Measurements from ENCODE around the gene TCAP.

Gene TCAP

DNA sequence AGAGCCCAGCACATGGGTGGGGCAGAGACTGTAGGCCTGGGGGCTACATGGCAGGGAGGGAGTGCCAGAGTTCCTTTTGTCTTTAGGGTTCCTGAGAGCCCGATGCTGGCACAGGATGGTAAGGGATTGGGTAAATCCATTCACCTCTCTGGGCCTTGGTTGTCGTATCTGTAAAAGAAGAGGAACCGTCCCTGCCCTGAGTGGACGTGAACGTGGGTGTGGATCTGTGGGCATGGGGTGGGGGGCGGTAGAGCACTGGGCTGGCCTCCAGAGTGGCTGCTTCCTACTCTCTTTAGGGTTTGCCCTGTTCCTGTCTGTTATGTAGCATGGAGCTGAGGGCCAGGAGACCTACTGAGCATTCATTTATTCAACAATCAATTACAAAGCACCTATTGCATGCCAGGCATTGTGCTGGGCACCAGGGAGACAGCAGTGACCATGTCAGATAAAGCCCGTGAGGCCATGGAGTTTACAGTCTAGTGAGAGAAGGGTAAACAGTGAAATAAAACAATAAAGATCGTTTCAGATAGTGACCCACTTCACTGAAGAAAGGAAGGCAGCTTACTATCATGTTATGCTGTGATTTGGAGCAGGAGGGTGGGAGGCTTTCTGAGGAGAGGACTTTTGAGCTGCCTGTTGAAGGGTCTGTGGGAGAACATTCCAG lies 13.1 kb upstream of the TCAP start:
- DNase-seq (ENCODE audit: low read depth) = no peak

DNA sequence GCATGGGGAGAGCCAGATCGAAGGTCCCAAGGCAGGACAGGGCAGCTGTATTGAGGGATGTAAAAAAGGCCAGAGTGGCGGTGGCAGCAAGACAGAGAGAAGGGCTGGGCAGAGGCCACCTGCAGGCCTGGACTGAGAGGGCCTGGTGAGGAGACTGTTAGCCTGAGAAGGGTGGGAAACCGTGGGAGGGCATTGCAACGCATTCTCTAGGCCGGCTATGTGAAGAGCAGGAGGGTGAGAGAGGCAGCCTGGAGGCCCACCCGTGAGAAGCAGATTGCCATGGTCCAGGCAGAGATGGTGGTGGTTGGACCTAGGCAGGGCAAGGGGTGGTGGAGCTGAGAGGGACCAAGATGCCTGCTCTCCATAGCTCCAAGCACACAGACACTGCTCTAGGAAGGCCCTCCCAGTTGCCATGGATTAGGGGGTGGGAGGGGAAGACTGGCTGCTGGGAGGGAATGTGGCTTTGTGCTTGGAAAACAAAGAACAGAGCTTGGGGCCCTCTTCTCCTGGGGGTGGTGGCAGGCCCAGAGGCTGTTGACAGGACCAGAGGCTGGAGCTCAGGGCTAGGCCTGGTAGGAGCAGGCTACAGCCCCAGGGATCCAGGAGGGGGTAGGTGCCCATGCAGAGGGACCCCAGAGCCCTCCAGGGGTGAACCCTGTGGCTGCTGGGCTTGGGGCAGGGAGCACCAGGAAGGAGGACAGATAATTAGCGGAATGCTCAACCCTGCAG lies 12.4 kb upstream of the TCAP start:
- no peak for DNase-seq (ENCODE audit: low read depth)

DNA sequence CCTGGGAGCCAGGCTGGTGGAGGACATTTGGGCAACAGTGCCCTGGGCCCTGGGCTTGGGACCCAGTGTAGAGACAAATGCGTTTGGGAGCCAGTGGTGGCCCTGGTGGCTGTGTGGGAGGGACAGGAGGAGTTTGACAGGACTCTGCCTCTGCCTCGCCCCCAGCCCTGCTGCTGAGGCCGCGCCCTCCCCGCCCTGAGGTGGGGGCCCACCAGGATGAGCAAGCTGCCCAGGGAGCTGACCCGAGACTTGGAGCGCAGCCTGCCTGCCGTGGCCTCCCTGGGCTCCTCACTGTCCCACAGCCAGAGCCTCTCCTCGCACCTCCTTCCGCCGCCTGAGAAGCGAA lies 11.9 kb upstream of the TCAP start:
- DNase-seq (ENCODE audit: low read depth) = no peak

DNA sequence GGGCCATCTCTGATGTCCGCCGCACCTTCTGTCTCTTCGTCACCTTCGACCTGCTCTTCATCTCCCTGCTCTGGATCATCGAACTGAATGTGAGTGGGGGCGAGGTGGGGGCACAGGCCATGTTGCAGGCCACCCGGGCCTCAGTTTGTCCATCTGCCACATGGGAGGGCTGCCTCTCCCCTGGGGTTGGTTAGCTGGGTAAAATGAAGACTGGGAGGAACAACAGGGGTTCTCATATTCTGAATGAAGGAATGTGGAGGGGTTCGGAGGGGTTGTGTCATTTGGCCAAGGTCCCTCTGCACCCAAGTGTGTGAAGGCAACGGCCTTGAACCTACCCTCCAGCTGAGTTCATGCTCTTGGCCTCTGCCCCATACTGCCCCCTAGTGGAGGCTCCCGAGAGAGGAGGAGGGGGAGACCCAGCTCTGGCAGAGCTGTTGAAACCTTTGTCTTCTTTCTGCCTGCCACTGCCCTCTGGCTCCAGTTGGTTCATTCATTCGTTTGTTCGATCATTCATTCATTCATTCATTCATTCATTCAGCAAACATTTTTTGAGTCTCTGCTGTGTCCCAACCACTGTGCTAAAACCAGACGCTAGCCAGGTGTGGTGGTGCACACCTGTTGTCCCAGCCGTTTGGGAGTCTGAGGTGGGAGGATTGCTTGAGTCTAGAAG lies 11.4 kb upstream of the TCAP start:
- peak; percentile 60 for DNase-seq (ENCODE audit: low read depth)

DNA sequence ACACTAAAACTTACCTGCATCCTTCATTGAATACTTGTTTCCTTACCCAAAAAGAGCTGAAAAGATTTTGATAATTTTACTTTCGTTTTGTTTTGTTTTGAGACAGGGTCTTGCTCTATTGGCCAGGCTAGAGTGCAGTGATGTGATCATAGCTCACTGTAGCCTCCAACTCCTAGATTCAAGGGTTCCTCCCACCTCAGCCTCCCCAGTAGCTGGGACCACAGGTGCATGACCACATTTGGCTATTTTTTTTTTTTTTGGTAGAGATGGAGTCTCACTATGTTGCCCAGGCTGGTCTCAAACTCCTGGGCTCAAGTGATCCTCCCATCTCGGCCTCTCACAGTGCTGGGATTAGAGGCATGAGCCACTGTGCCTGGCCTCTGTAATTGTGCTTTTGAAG lies 10.0 kb upstream of the TCAP start:
- no peak for DNase-seq (ENCODE audit: low read depth)

DNA sequence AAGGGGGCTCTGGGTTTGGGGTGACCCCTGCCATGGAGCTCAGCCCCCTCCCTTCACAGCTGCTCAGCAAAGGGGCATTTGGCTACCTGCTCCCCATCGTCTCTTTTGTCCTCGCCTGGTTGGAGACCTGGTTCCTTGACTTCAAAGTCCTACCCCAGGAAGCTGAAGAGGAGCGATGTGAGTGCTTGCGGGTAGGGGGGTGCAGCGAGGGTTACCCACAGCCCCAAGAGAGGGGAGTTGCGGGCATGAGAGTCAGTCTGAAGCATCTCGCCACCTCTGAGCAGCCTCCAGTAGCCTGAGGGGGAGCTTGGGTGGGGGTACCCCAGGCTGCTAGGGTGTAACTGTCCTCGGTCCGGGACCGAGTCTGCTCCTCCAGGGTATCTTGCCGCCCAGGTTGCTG lies 6.8 kb upstream of the TCAP start:
- no peak for DNase-seq (ENCODE audit: low read depth)

DNA sequence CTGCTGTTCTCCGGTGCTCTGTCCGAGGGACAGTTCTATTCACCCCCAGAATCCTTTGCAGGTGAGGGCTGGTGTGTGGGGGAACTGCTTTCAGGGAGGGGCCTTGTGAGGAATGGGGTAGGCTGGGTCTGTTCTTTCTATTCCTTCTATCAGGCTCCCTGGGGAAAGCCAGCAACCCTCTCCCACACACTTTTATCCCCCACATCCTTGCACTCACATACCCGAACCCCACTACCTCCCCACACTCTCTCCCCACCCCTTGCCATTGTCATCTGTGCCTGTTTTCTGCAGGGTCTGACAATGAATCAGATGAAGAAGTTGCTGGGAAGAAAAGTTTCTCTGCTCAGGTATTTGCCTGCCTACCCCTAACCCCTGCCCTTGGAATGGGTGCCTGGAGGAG lies 6.4 kb upstream of the TCAP start:
- no peak for DNase-seq (ENCODE audit: low read depth)

DNA sequence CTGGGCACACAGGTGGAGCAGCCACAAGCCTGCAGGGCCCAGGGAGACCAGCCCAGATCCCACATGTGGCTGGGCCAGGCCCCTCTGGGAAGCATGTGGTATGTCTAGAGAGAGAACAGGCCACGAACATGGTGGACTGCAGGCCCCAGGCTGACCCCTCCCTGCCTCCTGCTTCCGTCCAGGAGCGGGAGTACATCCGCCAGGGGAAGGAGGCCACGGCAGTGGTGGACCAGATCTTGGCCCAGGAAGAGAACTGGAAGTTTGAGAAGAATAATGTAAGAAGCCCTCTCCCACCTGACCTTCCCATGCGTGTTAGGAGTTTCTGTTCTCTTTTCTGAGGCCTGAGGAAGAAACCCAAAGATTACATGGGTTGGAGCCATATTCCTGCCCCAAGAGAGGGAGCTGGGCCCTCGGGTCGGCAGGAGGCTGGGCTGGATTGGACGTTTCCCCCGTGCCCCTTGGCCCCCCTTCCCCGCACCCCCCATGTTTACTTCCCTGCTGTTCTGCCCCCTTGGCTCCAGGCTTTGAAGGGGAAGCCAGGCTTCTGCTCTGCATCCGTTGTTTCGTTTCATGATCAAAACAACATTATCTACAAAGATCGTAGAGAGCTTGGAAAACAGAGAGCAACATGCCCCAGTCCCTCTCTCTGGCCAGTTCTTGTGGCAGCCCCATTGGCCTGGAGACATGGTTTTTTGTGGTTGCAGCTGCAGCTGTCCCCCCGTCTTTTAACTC lies 5.7 kb upstream of the TCAP start:
- DNase-seq (ENCODE audit: low read depth) = no peak

DNA sequence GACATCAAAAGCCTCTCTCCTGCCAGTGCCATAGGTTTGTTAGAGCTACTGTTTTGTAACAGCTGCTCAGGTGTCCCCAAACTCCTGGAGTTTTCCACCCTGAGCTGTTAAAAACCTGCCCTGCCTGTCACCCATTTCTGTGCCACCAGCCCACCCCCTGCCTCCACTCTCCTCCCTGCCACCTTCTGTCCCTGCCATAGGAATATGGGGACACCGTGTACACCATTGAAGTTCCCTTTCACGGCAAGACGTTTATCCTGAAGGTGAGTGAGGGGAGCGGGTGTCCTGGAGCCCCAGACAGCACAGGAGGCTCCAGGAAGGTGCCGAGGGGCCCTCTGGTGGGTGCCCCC lies 5.2 kb upstream of the TCAP start:
- no peak for DNase-seq (ENCODE audit: low read depth)

DNA sequence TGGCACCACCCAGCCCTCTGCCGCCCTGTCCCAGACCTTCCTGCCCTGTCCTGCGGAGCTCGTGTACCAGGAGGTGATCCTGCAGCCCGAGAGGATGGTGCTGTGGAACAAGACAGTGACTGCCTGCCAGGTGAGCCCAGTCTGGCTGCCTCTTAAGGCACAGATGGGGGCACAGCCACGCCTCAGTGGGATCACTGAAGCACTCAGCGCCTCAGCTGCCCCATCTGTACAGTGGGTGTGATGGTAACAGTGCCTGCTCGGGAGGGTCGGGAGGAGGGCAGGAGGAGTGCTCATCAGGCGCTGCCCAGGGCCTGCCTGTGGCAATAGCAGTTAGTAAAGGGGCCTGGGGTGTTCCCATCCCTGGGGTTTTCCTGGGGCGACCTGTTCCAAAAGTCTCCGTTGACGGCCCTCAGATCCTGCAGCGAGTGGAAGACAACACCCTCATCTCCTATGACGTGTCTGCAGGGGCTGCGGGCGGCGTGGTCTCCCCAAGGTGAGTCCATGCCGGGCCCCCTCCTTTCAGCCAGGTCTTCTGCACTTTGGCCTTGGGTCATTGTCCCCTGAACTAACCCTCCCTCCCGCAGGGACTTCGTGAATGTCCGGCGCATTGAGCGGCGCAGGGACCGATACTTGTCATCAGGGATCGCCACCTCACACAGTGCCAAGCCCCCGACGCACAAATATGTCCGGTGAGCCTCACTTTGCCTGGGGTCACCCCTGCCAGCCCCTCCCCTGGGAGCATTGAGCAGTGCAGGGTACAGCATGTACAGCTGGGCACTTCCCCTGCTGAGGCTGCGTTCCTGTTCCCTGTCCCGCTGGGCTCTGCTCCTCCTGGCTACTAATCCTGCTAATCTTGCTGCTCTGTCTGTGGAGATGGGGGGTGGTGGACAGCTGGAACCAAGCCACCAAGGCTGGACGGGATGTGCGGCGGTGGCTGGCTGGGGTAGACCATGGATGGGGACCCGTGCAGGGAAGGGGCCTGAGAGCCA lies 4.5 kb upstream of the TCAP start:
- DNase-seq (ENCODE audit: low read depth) = no peak

DNA sequence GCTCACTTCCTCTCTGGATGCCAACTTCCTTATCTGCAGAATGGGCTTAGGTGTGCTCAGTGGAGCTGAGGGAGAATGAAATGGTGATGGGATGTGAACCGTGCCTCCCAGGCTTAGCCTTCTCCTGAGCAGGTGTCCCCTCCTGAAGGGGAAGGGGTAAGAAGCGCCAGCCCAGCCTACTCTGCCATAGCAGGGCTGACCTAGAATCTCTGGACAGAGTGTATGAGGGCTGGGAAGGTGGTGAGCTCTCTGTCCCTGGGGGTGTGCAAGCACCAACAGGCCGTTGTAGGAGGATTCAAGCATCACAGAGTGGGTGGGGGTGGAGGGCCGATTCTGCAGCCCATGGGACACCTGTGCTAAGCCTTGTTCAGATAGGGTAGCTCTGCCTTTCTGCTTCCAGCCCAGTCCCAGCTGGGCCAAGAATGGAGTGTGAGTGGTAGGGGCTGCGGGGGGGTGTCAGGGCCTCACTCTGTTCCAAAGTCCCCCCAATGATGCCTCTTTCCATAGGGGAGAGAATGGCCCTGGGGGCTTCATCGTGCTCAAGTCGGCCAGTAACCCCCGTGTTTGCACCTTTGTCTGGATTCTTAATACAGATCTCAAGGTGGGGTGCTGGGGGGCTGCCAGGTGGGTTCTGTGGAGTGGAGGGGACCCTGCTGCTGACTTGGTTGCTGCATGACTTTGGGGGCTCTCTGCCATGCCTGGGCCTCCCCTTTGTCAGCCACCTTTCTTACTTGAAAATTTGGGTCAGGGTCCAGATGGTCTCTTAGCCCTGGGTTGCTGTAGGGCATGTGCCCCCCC lies 3.2 kb upstream of the TCAP start:
- no peak for DNase-seq (ENCODE audit: low read depth)

DNA sequence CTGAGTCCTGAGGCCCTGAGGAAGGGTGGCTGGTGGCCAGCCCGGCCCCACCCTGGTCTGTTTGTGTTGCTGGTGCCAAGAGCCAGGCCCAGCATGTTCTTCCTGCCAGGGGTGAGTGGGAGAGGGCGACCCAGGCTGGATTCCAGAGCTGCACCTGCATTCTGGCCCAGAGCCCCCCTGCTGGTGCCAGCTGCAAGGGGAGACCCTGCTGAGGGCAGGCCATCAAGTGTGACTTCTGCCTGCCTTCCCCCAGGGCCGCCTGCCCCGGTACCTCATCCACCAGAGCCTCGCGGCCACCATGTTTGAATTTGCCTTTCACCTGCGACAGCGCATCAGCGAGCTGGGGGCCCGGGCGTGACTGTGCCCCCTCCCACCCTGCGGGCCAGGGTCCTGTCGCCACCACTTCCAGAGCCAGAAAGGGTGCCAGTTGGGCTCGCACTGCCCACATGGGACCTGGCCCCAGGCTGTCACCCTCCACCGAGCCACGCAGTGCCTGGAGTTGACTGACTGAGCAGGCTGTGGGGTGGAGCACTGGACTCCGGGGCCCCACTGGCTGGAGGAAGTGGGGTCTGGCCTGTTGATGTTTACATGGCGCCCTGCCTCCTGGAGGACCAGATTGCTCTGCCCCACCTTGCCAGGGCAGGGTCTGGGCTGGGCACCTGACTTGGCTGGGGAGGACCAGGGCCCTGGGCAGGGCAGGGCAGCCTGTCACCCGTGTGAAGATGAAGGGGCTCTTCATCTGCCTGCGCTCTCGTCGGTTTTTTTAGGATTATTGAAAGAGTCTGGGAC lies 2.4 kb upstream of the TCAP start:
- no peak for DNase-seq (ENCODE audit: low read depth)

DNA sequence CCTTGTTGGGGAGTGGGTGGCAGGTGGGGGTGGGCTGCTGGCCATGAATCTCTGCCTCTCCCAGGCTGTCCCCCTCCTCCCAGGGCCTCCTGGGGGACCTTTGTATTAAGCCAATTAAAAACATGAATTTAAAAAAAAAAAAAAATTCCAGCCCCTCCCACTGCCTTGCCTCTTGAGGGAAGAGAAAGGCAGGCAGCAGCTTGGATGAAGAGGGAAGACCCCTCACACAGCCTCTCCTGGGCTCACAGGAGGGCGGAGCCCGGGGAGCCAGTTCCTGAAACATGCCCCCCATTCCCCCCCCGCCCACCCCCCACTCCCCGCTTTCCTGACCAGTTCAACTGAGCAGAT lies 1.8 kb upstream of the TCAP start:
- no peak for DNase-seq (ENCODE audit: low read depth)

DNA sequence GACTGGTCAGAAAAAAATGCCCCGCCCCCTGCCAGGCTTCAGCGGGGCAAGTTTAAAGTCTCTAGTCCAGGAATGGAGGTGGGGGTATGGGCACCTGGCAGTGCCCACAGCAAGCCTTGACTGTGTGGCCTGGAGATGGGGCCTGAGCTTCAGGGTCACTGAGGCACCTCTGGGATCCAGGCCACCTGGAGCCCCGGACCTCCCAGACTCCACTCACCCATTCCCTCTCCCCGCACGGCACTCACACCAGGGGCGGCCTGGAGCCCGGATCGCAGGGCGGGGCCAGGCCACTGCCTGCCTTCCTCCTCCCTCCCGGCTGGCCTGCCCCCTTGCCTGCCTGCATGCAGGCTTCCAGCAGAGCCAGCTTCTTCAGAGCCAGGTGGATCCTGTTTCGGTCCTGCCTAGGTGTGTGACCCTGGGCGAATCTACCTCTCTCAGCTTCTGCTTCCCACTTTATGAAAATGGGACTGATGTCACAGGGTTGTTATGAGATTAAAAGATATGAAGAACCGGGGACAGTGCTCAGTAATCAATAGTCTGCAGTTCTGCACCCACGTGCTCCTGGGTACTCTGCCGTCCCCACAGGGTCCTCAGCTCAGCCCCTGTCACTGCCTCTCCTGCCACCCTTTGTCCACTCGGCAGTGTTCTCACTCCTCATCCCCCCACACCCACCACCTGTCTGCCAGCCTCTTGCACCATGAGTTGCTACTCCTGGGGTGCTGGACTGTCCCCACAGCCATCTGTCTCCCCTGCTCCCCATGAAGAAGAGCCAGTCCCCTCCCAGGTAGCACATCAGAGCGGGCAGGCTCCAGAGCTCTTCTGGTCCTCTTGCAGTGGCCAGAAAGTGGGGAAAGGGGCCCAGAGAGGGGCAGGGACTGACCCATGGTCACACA lies 1.2 kb upstream of the TCAP start:
- DNase-seq (ENCODE audit: low read depth) = no peak

DNA sequence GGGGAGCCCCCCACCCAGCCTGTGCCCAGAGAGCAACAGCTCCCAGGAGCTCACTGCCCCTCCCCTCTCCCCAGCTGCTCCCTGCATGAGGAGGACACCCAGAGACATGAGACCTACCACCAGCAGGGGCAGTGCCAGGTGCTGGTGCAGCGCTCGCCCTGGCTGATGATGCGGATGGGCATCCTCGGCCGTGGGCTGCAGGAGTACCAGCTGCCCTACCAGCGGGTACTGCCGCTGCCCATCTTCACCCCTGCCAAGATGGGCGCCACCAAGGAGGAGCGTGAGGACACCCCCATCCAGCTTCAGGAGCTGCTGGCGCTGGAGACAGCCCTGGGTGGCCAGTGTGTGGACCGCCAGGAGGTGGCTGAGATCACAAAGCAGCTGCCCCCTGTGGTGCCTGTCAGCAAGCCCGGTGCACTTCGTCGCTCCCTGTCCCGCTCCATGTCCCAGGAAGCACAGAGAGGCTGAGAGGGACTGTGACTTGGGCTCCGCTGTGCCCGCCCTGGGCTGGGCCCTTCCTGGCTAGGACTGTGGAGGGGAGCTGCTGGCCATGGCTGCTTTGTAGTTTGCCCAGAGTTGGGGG lies 584 bp downstream of the TCAP start:
- DNase-seq (ENCODE audit: low read depth) = no peak

DNA sequence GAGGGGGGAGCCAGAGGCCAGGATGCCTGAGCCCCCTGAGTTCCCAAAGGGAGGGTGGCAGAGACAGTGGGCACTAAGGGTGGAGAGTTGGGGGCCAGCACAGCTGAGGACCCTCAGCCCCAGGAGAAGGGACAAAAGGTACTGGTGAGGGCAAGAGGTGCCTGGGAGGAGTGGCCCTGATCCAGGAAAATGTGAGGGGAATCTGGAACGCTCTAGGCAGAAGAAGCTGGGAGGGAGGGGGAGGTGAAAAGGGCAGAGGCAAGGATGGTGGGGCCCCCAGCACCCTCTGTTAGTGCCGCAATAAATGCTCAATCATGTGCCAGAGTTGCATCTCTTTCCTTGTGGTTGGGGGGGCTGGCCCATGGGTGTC lies 1.1 kb downstream of the TCAP start:
- DNase-seq (ENCODE audit: low read depth) = no peak

DNA sequence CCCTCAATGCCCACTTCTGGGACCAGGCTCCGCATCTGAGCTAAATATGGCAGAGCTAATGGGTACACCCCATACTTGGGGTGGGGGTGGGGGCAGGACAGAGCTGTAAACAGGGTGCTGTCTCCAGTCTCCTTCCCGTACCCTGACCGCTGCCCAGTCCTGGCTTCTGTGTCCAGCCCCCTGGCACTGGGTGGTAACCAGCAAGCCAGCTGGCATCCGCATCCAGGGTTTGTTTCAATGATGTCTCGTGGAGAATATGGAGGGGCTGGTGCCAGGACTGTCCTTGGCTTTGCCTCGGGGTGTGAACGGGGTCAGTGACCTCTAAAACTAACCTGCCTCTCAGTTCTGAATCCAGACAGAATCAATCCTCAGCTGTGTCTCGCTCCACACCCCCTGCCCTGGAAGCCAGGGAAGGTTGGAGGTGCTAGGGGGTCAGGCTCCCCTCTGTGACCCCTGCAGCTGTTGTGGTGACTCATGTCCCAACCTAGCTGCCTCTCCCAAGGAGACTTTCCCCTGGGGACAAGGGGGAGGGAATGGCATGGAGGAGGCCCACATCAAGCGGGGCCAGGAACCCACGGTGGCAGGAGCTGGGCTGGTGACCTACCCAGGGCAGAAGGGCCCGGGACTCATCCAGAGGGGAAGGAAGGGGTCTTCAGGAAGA lies 1.6 kb downstream of the TCAP start:
- no peak for DNase-seq (ENCODE audit: low read depth)

DNA sequence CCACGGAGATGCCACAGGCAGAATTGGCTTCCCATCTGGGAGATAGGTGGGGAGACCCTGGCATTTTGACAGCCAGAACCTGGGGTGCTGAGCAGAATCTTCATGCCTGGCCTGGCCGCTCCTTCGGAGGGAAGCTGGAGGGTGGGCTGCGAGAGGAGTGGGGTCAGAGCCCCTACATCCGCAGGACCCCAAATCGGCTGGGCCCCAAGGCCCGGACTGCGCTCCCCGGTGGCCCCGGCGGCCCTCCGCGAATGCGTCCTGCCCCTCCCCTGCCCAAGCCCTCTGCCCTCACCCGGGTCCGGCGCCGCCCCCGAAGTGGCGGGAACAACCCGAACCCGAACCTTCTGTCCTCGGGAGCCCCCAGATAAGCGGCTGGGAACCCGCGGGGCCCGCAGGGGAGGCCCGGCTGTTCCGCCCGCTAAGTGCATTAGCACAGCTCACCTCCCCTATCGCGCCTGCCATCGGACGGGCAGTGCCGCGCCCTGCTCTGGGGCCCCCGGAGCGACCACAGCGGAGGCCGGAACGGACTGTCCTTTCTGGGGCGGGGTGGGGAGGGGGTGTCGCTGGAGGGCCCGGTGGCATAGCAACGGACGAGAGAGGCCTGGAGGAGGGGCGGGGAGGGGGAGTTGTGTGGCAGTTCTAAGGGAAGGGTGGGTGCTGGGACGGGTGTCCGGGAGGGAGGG lies 2.3 kb downstream of the TCAP start:
- no peak for DNase-seq (ENCODE audit: low read depth)

Measured in activated T-helper 1 cell treated with Interleukin-2 at 50 U/mL for 16 hours (primary cell).